Measurements from ENCODE around the gene BRIP1. TPM values are rescaled to one million over a fixed set of nuclear protein-coding genes. Genes with fewer than 3 reads are reported as not detected.

Gene BRIP1
- total and polyA plus RNA-seq, 5 donors: 0.05 to 0.41 (median 0.20) TPM; not detected in 1

GRCh38 chr17:61842899-61843298, 20.4 kb downstream of the BRIP1 start:
- Histone ChIP-seq H3K27ac (ENCODE audit: low read length) (no peak overlapping the region), H3K27me3 (ENCODE audit: control insufficient read depth, insufficient read depth) (no peaks in the 10 kb centered on the region), H3K4me1 (ENCODE audit: control insufficient read depth, insufficient read depth, low read length) (no peaks in the 10 kb centered on the region), H3K4me3 (ENCODE audit: low read length) (no peak overlapping the region), H3K9me3 (ENCODE audit: control insufficient read depth, low read length) (no peaks in the 10 kb centered on the region)
- WGBS: 96% methylated on average over 1 of the region's 1 CpG
- intact Hi-C loops (cut with DNase I): loop anchor here in 1 of 4 donors (5.0 kb wide), 1 partner anchor 431 kb away; no protein-coding TSS in a partner anchor
- ATAC-seq (no peak), DNase-seq (no peak)

GRCh38 chr17:61839300-61839786, 24.0 kb downstream of the BRIP1 start:
- Histone ChIP-seq H3K27ac (ENCODE audit: low read length) (no peak overlapping the region), H3K4me3 (ENCODE audit: low read length) (no peak overlapping the region), H3K27me3 (ENCODE audit: control insufficient read depth, insufficient read depth) (no peaks in the 10 kb centered on the region), H3K9me3 (ENCODE audit: control insufficient read depth, low read length) (no peaks in the 10 kb centered on the region), H3K4me1 (ENCODE audit: control insufficient read depth, insufficient read depth, low read length) (no peaks in the 10 kb centered on the region)
- ATAC-seq (no peak), DNase-seq (no peak)
- intact Hi-C loops (cut with DNase I): loop anchor here in 1 of 4 donors (10.0 kb wide), 1 partner anchor 425 kb away; no protein-coding TSS in a partner anchor
- 97% methylated on average over 1 of the region's 1 CpG for WGBS

- Histone ChIP-seq H3K4me3 (ENCODE audit: low read length) (no peak overlapping the region), H3K27ac (ENCODE audit: low read length) (no peak overlapping the region), H3K9me3 (ENCODE audit: control insufficient read depth, low read length) (no peaks in the 10 kb centered on the region), H3K4me1 (ENCODE audit: control insufficient read depth, insufficient read depth, low read length) (no peaks in the 10 kb centered on the region), H3K27me3 (ENCODE audit: control insufficient read depth, insufficient read depth) (no peaks in the 10 kb centered on the region)
- WGBS: 51% methylated on average over 4 of the region's 4 CpGs
- DNase-seq: peak; percentile 46 to 72 (median 48)
- intact Hi-C loops (cut with DNase I): loop anchor here in 1 of 4 donors (10.0 kb wide), 1 partner anchor 423 kb away; no protein-coding TSS in a partner anchor
- no peak for ATAC-seq
These were observed 25.9 kb downstream of the BRIP1 start for GRCh38 chr17:61837175-61838051.

- ATAC-seq (no peak), DNase-seq (no peak)
- WGBS: 93% methylated on average over 3 of the region's 3 CpGs
- no peak overlapping the region for H3K27ac ChIP-seq (ENCODE audit: low read length)
- intact Hi-C loops (cut with DNase I): loop anchor here in 1 of 4 donors (10.0 kb wide), 1 partner anchor 422 kb away; no protein-coding TSS in a partner anchor
- no peaks in the 10 kb centered on the region for H3K27me3 ChIP-seq (ENCODE audit: control insufficient read depth, insufficient read depth)
- no peaks in the 10 kb centered on the region for H3K4me1 ChIP-seq (ENCODE audit: control insufficient read depth, insufficient read depth, low read length)
- H3K9me3 ChIP-seq (ENCODE audit: control insufficient read depth, low read length): no peaks in the 10 kb centered on the region
- H3K4me3 ChIP-seq (ENCODE audit: low read length): no peak overlapping the region
These were observed 26.8 kb downstream of the BRIP1 start for GRCh38 chr17:61836266-61837174.

GRCh38 chr17:61835606-61836005, 27.7 kb downstream of the BRIP1 start:
- no peaks in the 10 kb centered on the region for H3K27me3 ChIP-seq (ENCODE audit: control insufficient read depth, insufficient read depth)
- H3K4me1 ChIP-seq (ENCODE audit: control insufficient read depth, insufficient read depth, low read length): no peaks in the 10 kb centered on the region
- H3K4me3 ChIP-seq (ENCODE audit: low read length): no peak overlapping the region
- WGBS: 84% methylated on average over 1 of the region's 1 CpG
- DNase-seq (no peak), ATAC-seq (no peak)
- no peaks in the 10 kb centered on the region for H3K9me3 ChIP-seq (ENCODE audit: control insufficient read depth, low read length)
- intact Hi-C loops (cut with DNase I): loop anchor here in 1 of 4 donors (10.0 kb wide), 1 partner anchor 421 kb away; no protein-coding TSS in a partner anchor
- H3K27ac ChIP-seq (ENCODE audit: low read length): no peak overlapping the region

GRCh38 chr17:61834610-61835009, 28.7 kb downstream of the BRIP1 start:
- over 99% methylated on average over 2 of the region's 2 CpGs for WGBS
- intact Hi-C loops (cut with DNase I): loop anchor here in 1 of 4 donors (10.0 kb wide), 1 partner anchor 420 kb away; no protein-coding TSS in a partner anchor
- no peaks in the 10 kb centered on the region for H3K27me3 ChIP-seq (ENCODE audit: control insufficient read depth, insufficient read depth)
- no peak overlapping the region for H3K27ac ChIP-seq (ENCODE audit: low read length)
- H3K4me1 ChIP-seq (ENCODE audit: control insufficient read depth, insufficient read depth, low read length): no peaks in the 10 kb centered on the region
- DNase-seq (no peak), ATAC-seq (no peak)
- H3K4me3 ChIP-seq (ENCODE audit: low read length): no peak overlapping the region
- H3K9me3 ChIP-seq (ENCODE audit: control insufficient read depth, low read length): no peaks in the 10 kb centered on the region

GRCh38 chr17:61833536-61834193, 29.7 kb downstream of the BRIP1 start:
- Histone ChIP-seq H3K4me1 (ENCODE audit: control insufficient read depth, insufficient read depth, low read length) (no peaks in the 10 kb centered on the region), H3K4me3 (ENCODE audit: low read length) (no peak overlapping the region), H3K27me3 (ENCODE audit: control insufficient read depth, insufficient read depth) (no peaks in the 10 kb centered on the region), H3K9me3 (ENCODE audit: control insufficient read depth, low read length) (no peaks in the 10 kb centered on the region), H3K27ac (ENCODE audit: low read length) (no peak overlapping the region)
- DNase-seq (no peak), ATAC-seq (no peak)
- WGBS: 95% methylated on average over 7 of the region's 7 CpGs
- intact Hi-C loops (cut with DNase I): loop anchor here in 1 of 4 donors (10.0 kb wide), 1 partner anchor 419 kb away; no protein-coding TSS in a partner anchor

GRCh38 chr17:61832463-61832862, 30.9 kb downstream of the BRIP1 start:
- WGBS: 88% methylated on average over 3 of the region's 3 CpGs
- intact Hi-C loops (cut with DNase I): loop anchor here in 1 of 4 donors (10.0 kb wide), 1 partner anchor 418 kb away; no protein-coding TSS in a partner anchor
- H3K4me1 ChIP-seq (ENCODE audit: control insufficient read depth, insufficient read depth, low read length): no peaks in the 10 kb centered on the region
- H3K9me3 ChIP-seq (ENCODE audit: control insufficient read depth, low read length): no peaks in the 10 kb centered on the region
- ATAC-seq: no peak
- no peak for DNase-seq
- no peak overlapping the region for H3K4me3 ChIP-seq (ENCODE audit: low read length)
- H3K27me3 ChIP-seq (ENCODE audit: control insufficient read depth, insufficient read depth): no peaks in the 10 kb centered on the region
- H3K27ac ChIP-seq (ENCODE audit: low read length): no peak overlapping the region

GRCh38 chr17:61831099-61831498, 32.2 kb downstream of the BRIP1 start:
- ATAC-seq (no peak), DNase-seq (no peak)
- H3K4me3 ChIP-seq (ENCODE audit: low read length): no peak overlapping the region
- intact Hi-C loops (cut with DNase I): loop anchor here in 1 of 4 donors (10.0 kb wide), 1 partner anchor 416 kb away; no protein-coding TSS in a partner anchor
- no peaks in the 10 kb centered on the region for H3K27me3 ChIP-seq (ENCODE audit: control insufficient read depth, insufficient read depth)
- WGBS: 100% methylated on average over 1 of the region's 1 CpG
- no peaks in the 10 kb centered on the region for H3K4me1 ChIP-seq (ENCODE audit: control insufficient read depth, insufficient read depth, low read length)
- no peaks in the 10 kb centered on the region for H3K9me3 ChIP-seq (ENCODE audit: control insufficient read depth, low read length)
- H3K27ac ChIP-seq (ENCODE audit: low read length): no peak overlapping the region

- ATAC-seq (no peak), DNase-seq (no peak)
- 95% methylated on average over 1 of the region's 1 CpG for WGBS
- no peaks in the 10 kb centered on the region for H3K27me3 ChIP-seq (ENCODE audit: control insufficient read depth, insufficient read depth)
- no peak overlapping the region for H3K4me3 ChIP-seq (ENCODE audit: low read length)
- H3K4me1 ChIP-seq (ENCODE audit: control insufficient read depth, insufficient read depth, low read length): no peaks in the 10 kb centered on the region
- H3K9me3 ChIP-seq (ENCODE audit: control insufficient read depth, low read length): no peaks in the 10 kb centered on the region
- intact Hi-C loops (cut with DNase I): no loop called here
- H3K27ac ChIP-seq (ENCODE audit: low read length): no peak overlapping the region
These were observed 34.6 kb downstream of the BRIP1 start for GRCh38 chr17:61828694-61829093.
